HEK293T (cell line): ENCODE data around the gene ITGAX.

ENCODE experiments used
- ELF4 ChIP-seq: fragments of 450-650 bp; IDR thresholded peaks from 2 replicates; pipeline ENCODE4 v1.6.1; 2017; ENCODE audit warnings: antibody characterized with exemption
- FOXA1 ChIP-seq: fragments of 450-650 bp; IDR thresholded peaks from 2 replicates; pipeline ENCODE4 v1.6.1; 2016; ENCODE audit warnings: mild to moderate bottlenecking
- PKNOX1 ChIP-seq: fragments of 450-650 bp; IDR thresholded peaks from 2 replicates; pipeline ENCODE4 v1.6.1; 2016
- SP1 ChIP-seq: fragments of 450-650 bp; IDR thresholded peaks from 2 replicates; pipeline ENCODE4 v1.6.1; 2017

- TF ChIP-seq SP1 = no peak
- no peak for TF ChIP-seq ELF4
- no peak for TF ChIP-seq PKNOX1
- TF ChIP-seq FOXA1 = no peak
Measured at GRCh38 chr16:31355431-31356100, 590 bp downstream of the ITGAX start.
